SK-N-SH treated with all-trans-retinoic acid at 6 μM for 48 hours (cell line): ENCODE measurements around the gene AMPH.

Experiments
- ATAC-seq: fragments of 200-7000 bp; cut with Tn5 transposase; 3 replicates; pipeline ENCODE4 v1.9.1; 2020; ENCODE audit warnings: mild to moderate bottlenecking, moderate library complexity
- ARNTL ChIP-seq: fragments of 450-650 bp; formaldehyde crosslinking; IDR thresholded peaks from 2 replicates; pipeline ENCODE4 v1.5.0; 2020; ENCODE audit warnings: low read depth, mild to moderate bottlenecking, moderate library complexity, borderline replicate concordance
- CSDC2 ChIP-seq: fragments of 250-450 bp; sonication (Bioruptor Pico); IDR thresholded peaks from 2 replicates; pipeline ENCODE4 v1.5.0; 2020; ENCODE audit warnings: mild to moderate bottlenecking, moderate library complexity
- ESRRG ChIP-seq: fragments of 250-450 bp; sonication (Bioruptor Pico); IDR thresholded peaks from 2 replicates; pipeline ENCODE4 v1.6.1; 2021; ENCODE audit warnings: mild to moderate bottlenecking
- GLIS3 ChIP-seq: fragments of 250-450 bp; sonication (Bioruptor Pico); IDR thresholded peaks from 2 replicates; pipeline ENCODE4 v1.5.0; 2020; ENCODE audit warnings: mild to moderate bottlenecking, moderate library complexity
- PPARA ChIP-seq: fragments of 250-450 bp; sonication (Bioruptor Pico); IDR thresholded peaks from 2 replicates; pipeline ENCODE4 v1.5.0; 2020; ENCODE audit warnings: mild to moderate bottlenecking, borderline replicate concordance
- RARB ChIP-seq: fragments of 250-450 bp; sonication (Bioruptor Pico); IDR thresholded peaks from 2 replicates; pipeline ENCODE4 v1.8.0; 2021; ENCODE audit warnings: mild to moderate bottlenecking, moderate library complexity
- SNAI2 ChIP-seq: fragments of 250-450 bp; sonication (Bioruptor Pico); IDR thresholded peaks from 2 replicates; pipeline ENCODE4 v1.5.0; 2020; ENCODE audit warnings: mild to moderate bottlenecking, moderate library complexity
- TCF4 ChIP-seq: fragments of 250-450 bp; sonication (Bioruptor Pico); IDR thresholded peaks from 2 replicates; pipeline ENCODE4 v1.8.0; 2021; ENCODE audit warnings: mild to moderate bottlenecking, moderate library complexity, borderline replicate concordance
- TOX ChIP-seq: fragments of 250-450 bp; sonication (Bioruptor Pico); IDR thresholded peaks from 2 replicates; pipeline ENCODE4 v1.8.0; 2021; ENCODE audit warnings: mild to moderate bottlenecking, moderate library complexity, borderline replicate concordance
- ZC3H10 ChIP-seq: fragments of 250-450 bp; sonication (Bioruptor Pico); IDR thresholded peaks from 2 replicates; pipeline ENCODE4 v1.5.1; 2021; ENCODE audit warnings: mild to moderate bottlenecking, moderate library complexity
- ZFP3 ChIP-seq: fragments of 250-450 bp; sonication (Bioruptor Pico); IDR thresholded peaks from 2 replicates; pipeline ENCODE4 v1.5.0; 2020; ENCODE audit warnings: mild to moderate bottlenecking, moderate library complexity
- ZFP30 ChIP-seq: fragments of 450-650 bp; formaldehyde crosslinking; IDR thresholded peaks from 2 replicates; pipeline ENCODE4 v1.5.0; 2022; ENCODE audit warnings: mild to moderate bottlenecking, moderate library complexity
- ZNF565 ChIP-seq: fragments of 450-650 bp; formaldehyde crosslinking; conservative IDR thresholded peaks from 2 replicates; pipeline ENCODE4 v1.5.0; 2020; ENCODE audit warnings: low read depth, mild to moderate bottlenecking, moderate library complexity
- ZNF8 ChIP-seq: fragments of 450-650 bp; formaldehyde crosslinking; IDR thresholded peaks from 2 replicates; pipeline ENCODE4 v1.5.0; 2020; ENCODE audit warnings: mild to moderate bottlenecking, moderate library complexity
- TF ChIP-seq, protein P1 (sequence below): fragments of 250-450 bp; sonication (Bioruptor Pico); IDR thresholded peaks from 2 replicates; pipeline ENCODE4 v1.5.1; 2021; ENCODE audit warnings: mild to moderate bottlenecking, moderate library complexity
- TF ChIP-seq, protein P2 (sequence below): fragments of 250-450 bp; sonication (Bioruptor Pico); IDR thresholded peaks from 2 replicates; pipeline ENCODE4 v1.5.1; 2020; ENCODE audit warnings: low read depth, mild to moderate bottlenecking, moderate library complexity
- TF ChIP-seq, protein P3 (sequence below): fragments of 250-450 bp; sonication (Bioruptor Pico); IDR thresholded peaks from 2 replicates; pipeline ENCODE4 v1.5.0; 2020; ENCODE audit warnings: mild to moderate bottlenecking, moderate library complexity
- TF ChIP-seq, protein P4 (sequence below): fragments of 250-450 bp; sonication (Bioruptor Pico); IDR thresholded peaks from 2 replicates; pipeline ENCODE4 v1.8.0; 2020; ENCODE audit warnings: mild to moderate bottlenecking, moderate library complexity, borderline replicate concordance
- TF ChIP-seq, protein P5 (sequence below): fragments of 250-450 bp; sonication (Bioruptor Pico); IDR thresholded peaks from 2 replicates; pipeline ENCODE4 v1.8.0; 2021; ENCODE audit warnings: low read depth, mild to moderate bottlenecking, moderate library complexity, borderline replicate concordance

AMPH gene

DNA sequence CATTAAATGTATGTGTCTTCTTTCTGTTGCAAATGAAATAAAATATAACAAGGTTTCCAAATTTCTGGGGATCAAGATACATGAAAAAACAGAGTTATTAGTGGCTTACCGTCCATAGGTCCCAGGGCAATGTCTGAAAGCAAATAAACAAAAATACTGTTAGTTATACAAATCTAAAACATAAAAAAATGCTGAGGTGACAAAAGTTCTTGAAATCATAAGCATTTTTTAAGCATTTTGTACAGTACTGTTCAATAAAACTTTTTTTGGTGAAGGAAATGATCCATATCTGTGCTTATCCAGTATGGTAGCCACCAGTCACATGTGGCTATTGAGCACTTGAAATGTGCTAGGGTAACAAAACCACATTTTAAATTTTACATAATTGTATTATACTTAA is 199.1 kb downstream of the AMPH start (continued):
- TF ChIP-seq, protein P1, sequence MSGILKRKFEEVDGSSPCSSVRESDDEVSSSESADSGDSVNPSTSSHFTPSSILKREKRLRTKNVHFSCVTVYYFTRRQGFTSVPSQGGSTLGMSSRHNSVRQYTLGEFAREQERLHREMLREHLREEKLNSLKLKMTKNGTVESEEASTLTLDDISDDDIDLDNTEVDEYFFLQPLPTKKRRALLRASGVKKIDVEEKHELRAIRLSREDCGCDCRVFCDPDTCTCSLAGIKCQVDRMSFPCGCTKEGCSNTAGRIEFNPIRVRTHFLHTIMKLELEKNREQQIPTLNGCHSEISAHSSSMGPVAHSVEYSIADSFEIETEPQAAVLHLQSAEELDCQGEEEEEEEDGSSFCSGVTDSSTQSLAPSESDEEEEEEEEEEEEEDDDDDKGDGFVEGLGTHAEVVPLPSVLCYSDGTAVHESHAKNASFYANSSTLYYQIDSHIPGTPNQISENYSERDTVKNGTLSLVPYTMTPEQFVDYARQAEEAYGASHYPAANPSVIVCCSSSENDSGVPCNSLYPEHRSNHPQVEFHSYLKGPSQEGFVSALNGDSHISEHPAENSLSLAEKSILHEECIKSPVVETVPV (CRISPR knock-in tag), result no peak
- TF ChIP-seq ZNF565, result no peak

DNA sequence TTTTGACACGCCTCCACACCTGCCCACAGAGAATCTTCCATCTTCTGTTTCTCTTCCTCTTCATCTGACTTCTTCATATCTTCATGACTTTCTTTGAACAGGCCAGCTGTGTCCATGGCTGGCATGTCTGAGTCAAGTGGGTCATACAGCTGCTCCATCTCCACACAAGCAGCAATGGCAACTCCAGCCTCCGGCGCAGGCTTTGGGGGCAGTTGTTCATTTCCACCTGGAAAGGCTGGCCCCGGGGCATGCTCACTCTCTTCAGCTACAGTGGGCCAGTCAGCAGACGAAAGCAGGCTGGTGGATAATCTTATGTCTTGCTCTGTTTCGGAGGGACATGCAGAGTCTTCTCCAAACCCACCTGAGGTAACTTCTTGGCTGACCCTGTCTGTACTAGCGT is 202.1 kb downstream of the AMPH start:
- TF ChIP-seq, protein P2, sequence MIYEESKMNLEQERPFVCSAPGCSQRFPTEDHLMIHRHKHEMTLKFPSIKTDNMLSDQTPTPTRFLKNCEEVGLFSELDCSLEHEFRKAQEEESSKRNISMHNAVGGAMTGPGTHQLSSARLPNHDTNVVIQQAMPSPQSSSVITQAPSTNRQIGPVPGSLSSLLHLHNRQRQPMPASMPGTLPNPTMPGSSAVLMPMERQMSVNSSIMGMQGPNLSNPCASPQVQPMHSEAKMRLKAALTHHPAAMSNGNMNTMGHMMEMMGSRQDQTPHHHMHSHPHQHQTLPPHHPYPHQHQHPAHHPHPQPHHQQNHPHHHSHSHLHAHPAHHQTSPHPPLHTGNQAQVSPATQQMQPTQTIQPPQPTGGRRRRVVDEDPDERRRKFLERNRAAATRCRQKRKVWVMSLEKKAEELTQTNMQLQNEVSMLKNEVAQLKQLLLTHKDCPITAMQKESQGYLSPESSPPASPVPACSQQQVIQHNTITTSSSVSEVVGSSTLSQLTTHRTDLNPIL (CRISPR knock-in tag), result no peak
- TF ChIP-seq ZC3H10 (CRISPR knock-in tag), result no peak
- TF ChIP-seq CSDC2 (CRISPR knock-in tag), result no peak
- no peak for TF ChIP-seq TCF4
- no peak for TF ChIP-seq ZNF565
- TF ChIP-seq ARNTL (CRISPR knock-in tag), result no peak
- no peak for TF ChIP-seq ZFP3 (CRISPR knock-in tag)
- TF ChIP-seq, protein P3, sequence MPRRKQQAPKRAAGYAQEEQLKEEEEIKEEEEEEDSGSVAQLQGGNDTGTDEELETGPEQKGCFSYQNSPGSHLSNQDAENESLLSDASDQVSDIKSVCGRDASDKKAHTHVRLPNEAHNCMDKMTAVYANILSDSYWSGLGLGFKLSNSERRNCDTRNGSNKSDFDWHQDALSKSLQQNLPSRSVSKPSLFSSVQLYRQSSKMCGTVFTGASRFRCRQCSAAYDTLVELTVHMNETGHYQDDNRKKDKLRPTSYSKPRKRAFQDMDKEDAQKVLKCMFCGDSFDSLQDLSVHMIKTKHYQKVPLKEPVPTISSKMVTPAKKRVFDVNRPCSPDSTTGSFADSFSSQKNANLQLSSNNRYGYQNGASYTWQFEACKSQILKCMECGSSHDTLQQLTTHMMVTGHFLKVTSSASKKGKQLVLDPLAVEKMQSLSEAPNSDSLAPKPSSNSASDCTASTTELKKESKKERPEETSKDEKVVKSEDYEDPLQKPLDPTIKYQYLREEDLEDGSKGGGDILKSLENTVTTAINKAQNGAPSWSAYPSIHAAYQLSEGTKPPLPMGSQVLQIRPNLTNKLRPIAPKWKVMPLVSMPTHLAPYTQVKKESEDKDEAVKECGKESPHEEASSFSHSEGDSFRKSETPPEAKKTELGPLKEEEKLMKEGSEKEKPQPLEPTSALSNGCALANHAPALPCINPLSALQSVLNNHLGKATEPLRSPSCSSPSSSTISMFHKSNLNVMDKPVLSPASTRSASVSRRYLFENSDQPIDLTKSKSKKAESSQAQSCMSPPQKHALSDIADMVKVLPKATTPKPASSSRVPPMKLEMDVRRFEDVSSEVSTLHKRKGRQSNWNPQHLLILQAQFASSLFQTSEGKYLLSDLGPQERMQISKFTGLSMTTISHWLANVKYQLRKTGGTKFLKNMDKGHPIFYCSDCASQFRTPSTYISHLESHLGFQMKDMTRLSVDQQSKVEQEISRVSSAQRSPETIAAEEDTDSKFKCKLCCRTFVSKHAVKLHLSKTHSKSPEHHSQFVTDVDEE (CRISPR knock-in tag), result no peak
- TF ChIP-seq PPARA (CRISPR knock-in tag), result no peak
- TF ChIP-seq, protein P4, sequence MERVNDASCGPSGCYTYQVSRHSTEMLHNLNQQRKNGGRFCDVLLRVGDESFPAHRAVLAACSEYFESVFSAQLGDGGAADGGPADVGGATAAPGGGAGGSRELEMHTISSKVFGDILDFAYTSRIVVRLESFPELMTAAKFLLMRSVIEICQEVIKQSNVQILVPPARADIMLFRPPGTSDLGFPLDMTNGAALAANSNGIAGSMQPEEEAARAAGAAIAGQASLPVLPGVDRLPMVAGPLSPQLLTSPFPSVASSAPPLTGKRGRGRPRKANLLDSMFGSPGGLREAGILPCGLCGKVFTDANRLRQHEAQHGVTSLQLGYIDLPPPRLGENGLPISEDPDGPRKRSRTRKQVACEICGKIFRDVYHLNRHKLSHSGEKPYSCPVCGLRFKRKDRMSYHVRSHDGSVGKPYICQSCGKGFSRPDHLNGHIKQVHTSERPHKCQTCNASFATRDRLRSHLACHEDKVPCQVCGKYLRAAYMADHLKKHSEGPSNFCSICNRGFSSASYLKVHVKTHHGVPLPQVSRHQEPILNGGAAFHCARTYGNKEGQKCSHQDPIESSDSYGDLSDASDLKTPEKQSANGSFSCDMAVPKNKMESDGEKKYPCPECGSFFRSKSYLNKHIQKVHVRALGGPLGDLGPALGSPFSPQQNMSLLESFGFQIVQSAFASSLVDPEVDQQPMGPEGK, result no peak
- no peak for TF ChIP-seq RARB
- TF ChIP-seq TOX (CRISPR knock-in tag), result no peak
- TF ChIP-seq SNAI2 (CRISPR knock-in tag), result no peak
- TF ChIP-seq ZNF8 (CRISPR knock-in tag), result no peak
- TF ChIP-seq, protein P1 (CRISPR knock-in tag), result no peak
- no peak for TF ChIP-seq ESRRG (CRISPR knock-in tag)
- TF ChIP-seq, protein P5, sequence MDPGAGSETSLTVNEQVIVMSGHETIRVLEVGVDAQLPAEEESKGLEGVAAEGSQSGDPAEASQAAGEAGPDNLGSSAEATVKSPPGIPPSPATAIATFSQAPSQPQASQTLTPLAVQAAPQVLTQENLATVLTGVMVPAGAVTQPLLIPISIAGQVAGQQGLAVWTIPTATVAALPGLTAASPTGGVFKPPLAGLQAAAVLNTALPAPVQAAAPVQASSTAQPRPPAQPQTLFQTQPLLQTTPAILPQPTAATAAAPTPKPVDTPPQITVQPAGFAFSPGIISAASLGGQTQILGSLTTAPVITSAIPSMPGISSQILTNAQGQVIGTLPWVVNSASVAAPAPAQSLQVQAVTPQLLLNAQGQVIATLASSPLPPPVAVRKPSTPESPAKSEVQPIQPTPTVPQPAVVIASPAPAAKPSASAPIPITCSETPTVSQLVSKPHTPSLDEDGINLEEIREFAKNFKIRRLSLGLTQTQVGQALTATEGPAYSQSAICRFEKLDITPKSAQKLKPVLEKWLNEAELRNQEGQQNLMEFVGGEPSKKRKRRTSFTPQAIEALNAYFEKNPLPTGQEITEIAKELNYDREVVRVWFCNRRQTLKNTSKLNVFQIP (CRISPR knock-in tag), result no peak
- ATAC-seq, result no peak

DNA sequence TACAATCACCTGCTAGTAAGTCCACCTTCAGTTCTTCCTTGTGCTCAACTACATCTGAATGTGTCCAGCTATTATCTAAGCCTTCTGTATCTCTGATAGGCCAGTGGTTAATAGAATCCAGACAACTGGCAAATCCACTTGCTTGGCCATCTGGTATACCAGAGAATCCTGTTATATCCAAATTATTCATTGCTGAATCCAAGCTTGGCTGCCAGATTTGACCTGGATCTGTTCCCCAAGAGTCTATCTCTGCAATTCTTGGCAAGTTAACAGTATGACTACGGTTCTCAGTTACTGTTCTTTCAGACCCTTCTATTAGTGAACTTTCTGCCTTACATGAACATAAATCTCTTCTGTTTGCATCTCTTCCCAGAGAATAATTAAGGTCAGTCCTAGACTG is 203.1 kb downstream of the AMPH start:
- no peak for ATAC-seq
- TF ChIP-seq, protein P1 (CRISPR knock-in tag), result no peak
- no peak for TF ChIP-seq ZFP3 (CRISPR knock-in tag)
- no peak for TF ChIP-seq ZNF8 (CRISPR knock-in tag)
- no peak for TF ChIP-seq ARNTL (CRISPR knock-in tag)
- TF ChIP-seq ZFP30, result no peak
- TF ChIP-seq TOX (CRISPR knock-in tag), result no peak
- TF ChIP-seq ESRRG (CRISPR knock-in tag), result no peak
- no peak for TF ChIP-seq GLIS3 (CRISPR knock-in tag)
- no peak for TF ChIP-seq CSDC2 (CRISPR knock-in tag)
- TF ChIP-seq ZC3H10 (CRISPR knock-in tag), result no peak
